LNCaP clone FGC (cell line): ENCODE measurements around the gene GUCA1C.

Experiments
- DNase-seq: peaks from one replicate; pipeline ENCODE4 v3.0.0-alpha.2; 2011; ENCODE audit warnings: low read depth
- H3K4me3 ChIP-seq: 2 replicates; pipeline ENCODE4 v1.5.1; 2011; ENCODE audit warnings: mild to moderate bottlenecking, low read depth, low read length, control low read depth
- CTCF ChIP-seq: IDR thresholded peaks from 2 replicates; pipeline ENCODE4 v1.5.1; 2012; ENCODE audit warnings: mild to moderate bottlenecking; ENCODE audit not compliant: control insufficient read depth, insufficient read depth; ENCODE audit errors: extremely low read depth

GUCA1C gene

GRCh38 chr3:108909799-108910198, 43.9 kb downstream of the GUCA1C start:
- no peak for TF ChIP-seq CTCF
- no peak overlapping the region for H3K4me3 ChIP-seq
- DNase-seq, result no peak

GRCh38 chr3:108907194-108907593, 46.5 kb downstream of the GUCA1C start:
- no peak for DNase-seq
- TF ChIP-seq CTCF, result no peak

GRCh38 chr3:108899530-108899929, 54.1 kb downstream of the GUCA1C start:
- no peak overlapping the region for H3K4me3 ChIP-seq
- no peak for DNase-seq
- TF ChIP-seq CTCF, result no peak

More at GRCh38 chr3:108907194-108907593, 46.5 kb downstream of the GUCA1C start:
- H3K4me3 ChIP-seq, result no peak overlapping the region

GRCh38 chr3:108897883-108898282, 55.8 kb downstream of the GUCA1C start:
- no peak for DNase-seq
- H3K4me3 ChIP-seq, result no peak overlapping the region
- no peak for TF ChIP-seq CTCF

GRCh38 chr3:108894981-108895380, 58.7 kb downstream of the GUCA1C start:
- no peak for TF ChIP-seq CTCF
- no peak for DNase-seq
- no peak overlapping the region for H3K4me3 ChIP-seq

GRCh38 chr3:108891833-108892232, 61.8 kb downstream of the GUCA1C start:
- no peak for DNase-seq
- no peak for TF ChIP-seq CTCF
- H3K4me3 ChIP-seq, result no peak overlapping the region

- TF ChIP-seq CTCF, result no peak
- DNase-seq, result no peak
- H3K4me3 ChIP-seq, result no peak overlapping the region
Measured at GRCh38 chr3:108887777-108888176, 65.9 kb downstream of the GUCA1C start.
